Measurements from ENCODE around the gene COL4A2. TPM values are rescaled to one million over a fixed set of nuclear protein-coding genes. Genes with fewer than 3 reads are reported as not detected.

The COL4A2 gene
- total RNA-seq, 1 donor from 2014 or later = 1,414 TPM

GRCh38 chr13:110422913-110423688 lies 116.0 kb downstream of the COL4A2 start:
- no peaks in the 10 kb centered on the region for H3K27me3 Mint-ChIP-seq (ENCODE audit: low read depth, unreplicated experiment)
- Histone ChIP-seq H3K4me3 (ENCODE audit: insufficient read depth, low read depth, low read length) (no peak overlapping the region), H3K36me3 (ENCODE audit: insufficient read depth, low read length) (peaks cover 28% of the 10 kb centered on the region), H4K20me1 (ENCODE audit: insufficient read depth, low read length) (peaks cover 10% of the 10 kb centered on the region), H3K4me1 (ENCODE audit: insufficient read depth, low read length) (peaks cover 55% of the 10 kb centered on the region), H3K9me3 (ENCODE audit: insufficient read depth, low read depth, low read length) (no peaks in the 10 kb centered on the region), H3K9ac (ENCODE audit: low read length) (peak overlapping the region; percentile 47), H3K4me2 (ENCODE audit: low read length) (peak overlapping the region; percentile 47), H3K79me2 (ENCODE audit: insufficient read depth, low read length) (peaks cover 6% of the 10 kb centered on the region), H3K27me3 (ENCODE audit: insufficient read depth, low read length) (no peaks in the 10 kb centered on the region), H2AFZ (ENCODE audit: low read depth, low read length) (no peak overlapping the region), H3K27ac (ENCODE audit: low read depth, low read length) (peak overlapping the region; percentile 78)
- peak overlapping the region; percentile 71 for H3K27ac Mint-ChIP-seq (ENCODE audit: unreplicated experiment)
- no peaks in the 10 kb centered on the region for H3K9me3 Mint-ChIP-seq (ENCODE audit: unreplicated experiment)
- peaks cover 55% of the 10 kb centered on the region for H3K36me3 Mint-ChIP-seq (ENCODE audit: low read depth, unreplicated experiment)
- DNase-seq (ENCODE audit: low read depth) (peak; percentile 60), FAIRE-seq (no peak)
- TF ChIP-seq, protein P1, sequence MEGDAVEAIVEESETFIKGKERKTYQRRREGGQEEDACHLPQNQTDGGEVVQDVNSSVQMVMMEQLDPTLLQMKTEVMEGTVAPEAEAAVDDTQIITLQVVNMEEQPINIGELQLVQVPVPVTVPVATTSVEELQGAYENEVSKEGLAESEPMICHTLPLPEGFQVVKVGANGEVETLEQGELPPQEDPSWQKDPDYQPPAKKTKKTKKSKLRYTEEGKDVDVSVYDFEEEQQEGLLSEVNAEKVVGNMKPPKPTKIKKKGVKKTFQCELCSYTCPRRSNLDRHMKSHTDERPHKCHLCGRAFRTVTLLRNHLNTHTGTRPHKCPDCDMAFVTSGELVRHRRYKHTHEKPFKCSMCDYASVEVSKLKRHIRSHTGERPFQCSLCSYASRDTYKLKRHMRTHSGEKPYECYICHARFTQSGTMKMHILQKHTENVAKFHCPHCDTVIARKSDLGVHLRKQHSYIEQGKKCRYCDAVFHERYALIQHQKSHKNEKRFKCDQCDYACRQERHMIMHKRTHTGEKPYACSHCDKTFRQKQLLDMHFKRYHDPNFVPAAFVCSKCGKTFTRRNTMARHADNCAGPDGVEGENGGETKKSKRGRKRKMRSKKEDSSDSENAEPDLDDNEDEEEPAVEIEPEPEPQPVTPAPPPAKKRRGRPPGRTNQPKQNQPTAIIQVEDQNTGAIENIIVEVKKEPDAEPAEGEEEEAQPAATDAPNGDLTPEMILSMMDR (IDR thresholded peaks at IDR 0.05; ENCODE audit: insufficient read depth, low read depth, low read length) = no peak
- no peak for TF ChIP-seq EZH2 (IDR thresholded peaks at IDR 0.05; ENCODE audit: insufficient read depth, low read length)
- no peak overlapping the region for H3K4me3 Mint-ChIP-seq (ENCODE audit: unreplicated experiment)
- H3K4me1 Mint-ChIP-seq (ENCODE audit: low read depth, unreplicated experiment) = peaks cover 56% of the 10 kb centered on the region

- DNase-seq (ENCODE audit: low read depth) = no peak
- TF ChIP-seq, protein P1 (IDR thresholded peaks at IDR 0.05; ENCODE audit: insufficient read depth, low read depth, low read length) = no peak
- no peak for TF ChIP-seq EZH2 (IDR thresholded peaks at IDR 0.05; ENCODE audit: insufficient read depth, low read length)
- FAIRE-seq = no peak
- H3K4me1 Mint-ChIP-seq (ENCODE audit: low read depth, unreplicated experiment) = peaks cover 51% of the 10 kb centered on the region
- no peak overlapping the region for H3K27ac Mint-ChIP-seq (ENCODE audit: unreplicated experiment)
- H3K4me3 ChIP-seq (ENCODE audit: insufficient read depth, low read depth, low read length) = no peak overlapping the region
- peaks cover 50% of the 10 kb centered on the region for H3K4me1 ChIP-seq (ENCODE audit: insufficient read depth, low read length)
- no peak overlapping the region for H2AFZ ChIP-seq (ENCODE audit: low read depth, low read length)
- H4K20me1 ChIP-seq (ENCODE audit: insufficient read depth, low read length) = peaks cover 10% of the 10 kb centered on the region
- H3K27me3 ChIP-seq (ENCODE audit: insufficient read depth, low read length) = no peaks in the 10 kb centered on the region
- peaks cover 6% of the 10 kb centered on the region for H3K79me2 ChIP-seq (ENCODE audit: insufficient read depth, low read length)
- H3K9me3 Mint-ChIP-seq (ENCODE audit: unreplicated experiment) = no peaks in the 10 kb centered on the region
- H3K4me2 ChIP-seq (ENCODE audit: low read length) = no peak overlapping the region
- no peak overlapping the region for H3K4me3 Mint-ChIP-seq (ENCODE audit: unreplicated experiment)
- peak overlapping the region; percentile 21 for H3K27ac ChIP-seq (ENCODE audit: low read depth, low read length)
- peaks cover 56% of the 10 kb centered on the region for H3K36me3 Mint-ChIP-seq (ENCODE audit: low read depth, unreplicated experiment)
- H3K9me3 ChIP-seq (ENCODE audit: insufficient read depth, low read depth, low read length) = no peaks in the 10 kb centered on the region
- no peak overlapping the region for H3K9ac ChIP-seq (ENCODE audit: low read length)
- no peaks in the 10 kb centered on the region for H3K27me3 Mint-ChIP-seq (ENCODE audit: low read depth, unreplicated experiment)
- peaks cover 31% of the 10 kb centered on the region for H3K36me3 ChIP-seq (ENCODE audit: insufficient read depth, low read length)
Observed at GRCh38 chr13:110423689-110424302, 116.7 kb downstream of the COL4A2 start.

All from astrocyte (in vitro differentiated cells and primary cell).